GM13977 (cell line): ENCODE results near the gene RNLS.

Experiments used
- DNase-seq: peaks from one replicate; pipeline ENCODE4 v3.0.0; 2012; ENCODE audit warnings: low spot score
- CTCF ChIP-seq: IDR thresholded peaks from 2 replicates; pipeline ENCODE4 v1.5.1; 2012; ENCODE audit warnings: mild to moderate bottlenecking, control low read depth; ENCODE audit not compliant: insufficient read depth; ENCODE audit errors: extremely low read depth, missing control alignments
- in situ Hi-C: fragments of 300-500 bp; cut with MboI; formaldehyde crosslinking; loops from one replicate; pipeline ENCODE4 v1.12.0; 2022; ENCODE audit warnings: low sequenced_read_pairs, low pct_unique_long_range_greater_than_20kb, mixed read lengths, inconsistent platforms; ENCODE audit not compliant: unreplicated experiment

Gene RNLS

GRCh38 chr10:88616250-88616977, 33.3 kb upstream of the RNLS start:
- DNase-seq, result no peak
- in situ Hi-C loops, result no loop called here
- TF ChIP-seq CTCF, result no peak

GRCh38 chr10:88608780-88609179, 25.7 kb upstream of the RNLS start:
- no peak for TF ChIP-seq CTCF
- no peak for DNase-seq
- in situ Hi-C loops, result no loop called here

- in situ Hi-C loops, result no loop called here
- TF ChIP-seq CTCF, result no peak
- no peak for DNase-seq
Measured at GRCh38 chr10:88608052-88608732, 25.1 kb upstream of the RNLS start.

GRCh38 chr10:88598055-88598454, 14.9 kb upstream of the RNLS start:
- DNase-seq, result peak; percentile 32
- in situ Hi-C loops, result no loop called here
- no peak for TF ChIP-seq CTCF

GRCh38 chr10:88594482-88594881, 11.4 kb upstream of the RNLS start:
- in situ Hi-C loops, result no loop called here
- TF ChIP-seq CTCF, result no peak
- no peak for DNase-seq

GRCh38 chr10:88592906-88593305, 9.8 kb upstream of the RNLS start:
- DNase-seq, result no peak
- TF ChIP-seq CTCF, result no peak
- in situ Hi-C loops, result no loop called here
